ENCODE results near the gene ADAMTS13.
"Not testable (repeated sequence)": the region's sequence is repeated elsewhere in the genome, so short reads cannot be mapped to it uniquely, and the experiment has no call there.

Gene ADAMTS13

DNA sequence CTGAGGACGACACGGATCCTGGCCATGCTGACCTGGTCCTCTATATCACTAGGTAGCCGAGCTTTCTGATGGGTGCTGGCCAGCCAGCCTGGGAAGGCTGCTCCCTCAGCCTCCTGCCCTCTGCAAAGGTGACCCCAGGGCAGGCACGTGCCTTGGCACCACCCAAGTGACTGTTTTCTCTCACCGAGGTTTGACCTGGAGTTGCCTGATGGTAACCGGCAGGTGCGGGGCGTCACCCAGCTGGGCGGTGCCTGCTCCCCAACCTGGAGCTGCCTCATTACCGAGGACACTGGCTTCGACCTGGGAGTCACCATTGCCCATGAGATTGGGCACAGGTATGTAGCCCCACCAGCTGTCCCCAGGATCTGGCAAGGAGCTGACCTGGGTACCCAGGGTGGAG lies 3.8 kb downstream of the ADAMTS13 start:
- DNase-seq, result no peak

DNA sequence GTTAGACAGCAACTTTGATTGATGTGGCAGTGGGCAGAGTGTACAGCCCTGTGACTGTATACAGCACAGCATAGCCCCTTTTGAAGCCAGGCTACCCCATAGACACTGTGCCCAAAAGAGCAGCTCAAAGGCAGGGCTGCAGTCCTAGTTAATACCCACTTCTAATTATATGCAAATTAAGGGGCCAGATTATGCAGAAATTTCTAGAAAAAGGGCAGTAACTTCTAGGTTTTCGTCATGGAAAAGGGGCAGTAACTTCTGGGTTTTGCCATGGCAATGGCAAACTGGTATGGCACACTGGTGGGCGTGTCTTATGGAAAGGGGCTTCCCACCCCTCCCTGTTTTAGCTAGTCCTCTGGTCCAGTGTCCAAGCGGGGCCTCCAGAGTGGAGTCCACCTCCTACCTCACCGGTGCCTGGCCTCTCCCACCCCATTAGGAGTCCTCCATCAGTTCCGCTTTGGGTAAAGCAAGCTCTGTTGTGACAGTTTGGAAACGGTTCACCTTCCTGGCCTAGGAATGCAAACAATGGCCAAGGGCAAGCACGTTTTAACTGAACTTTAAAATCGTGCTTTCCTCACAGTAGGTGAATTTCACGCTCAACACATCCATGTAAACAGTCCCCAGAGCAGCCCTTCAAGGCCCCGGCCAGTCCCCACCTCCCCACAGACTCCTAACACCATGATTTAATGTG lies 5.6 kb downstream of the ADAMTS13 start:
- DNase-seq, result no peak

DNA sequence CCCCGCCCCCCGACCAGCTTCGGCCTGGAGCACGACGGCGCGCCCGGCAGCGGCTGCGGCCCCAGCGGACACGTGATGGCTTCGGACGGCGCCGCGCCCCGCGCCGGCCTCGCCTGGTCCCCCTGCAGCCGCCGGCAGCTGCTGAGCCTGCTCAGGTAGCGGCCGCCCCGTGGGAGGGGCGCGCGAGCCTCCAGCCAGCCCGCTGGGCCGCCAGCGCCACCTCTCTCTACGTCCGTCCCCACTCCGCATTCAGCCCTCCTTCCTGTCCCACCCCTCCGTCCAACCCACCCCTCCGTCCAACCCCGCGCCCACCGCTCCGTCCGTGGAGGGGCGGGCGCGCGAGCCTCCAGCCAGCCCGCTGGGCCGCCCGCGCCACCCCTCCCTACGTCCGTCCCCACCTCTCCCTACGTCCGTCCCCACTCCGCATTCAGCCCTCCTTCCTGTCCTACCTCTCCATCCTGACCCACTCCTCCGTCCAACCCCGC lies 6.5 kb downstream of the ADAMTS13 start:
- no peak for DNase-seq

DNA sequence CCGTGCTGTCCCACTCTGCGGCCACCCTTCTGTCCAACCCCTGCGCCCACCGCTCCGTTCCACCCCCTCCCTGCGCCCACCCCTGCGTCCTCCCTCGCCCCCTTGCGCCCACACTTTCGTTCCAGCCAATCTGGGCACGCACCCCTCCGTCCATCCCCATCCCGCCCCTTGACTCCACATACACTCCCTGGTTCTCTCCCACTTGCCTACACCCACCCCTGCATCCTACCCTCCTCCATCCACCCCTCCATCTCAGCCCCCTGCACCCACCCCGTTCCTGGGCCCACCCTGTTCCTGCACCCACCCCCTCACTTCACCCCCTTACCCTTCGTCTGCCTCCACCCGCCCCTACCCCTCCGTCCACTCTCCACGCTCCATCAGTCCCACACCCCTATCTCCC lies 7.0 kb downstream of the ADAMTS13 start:
- DNase-seq, result no peak

DNA sequence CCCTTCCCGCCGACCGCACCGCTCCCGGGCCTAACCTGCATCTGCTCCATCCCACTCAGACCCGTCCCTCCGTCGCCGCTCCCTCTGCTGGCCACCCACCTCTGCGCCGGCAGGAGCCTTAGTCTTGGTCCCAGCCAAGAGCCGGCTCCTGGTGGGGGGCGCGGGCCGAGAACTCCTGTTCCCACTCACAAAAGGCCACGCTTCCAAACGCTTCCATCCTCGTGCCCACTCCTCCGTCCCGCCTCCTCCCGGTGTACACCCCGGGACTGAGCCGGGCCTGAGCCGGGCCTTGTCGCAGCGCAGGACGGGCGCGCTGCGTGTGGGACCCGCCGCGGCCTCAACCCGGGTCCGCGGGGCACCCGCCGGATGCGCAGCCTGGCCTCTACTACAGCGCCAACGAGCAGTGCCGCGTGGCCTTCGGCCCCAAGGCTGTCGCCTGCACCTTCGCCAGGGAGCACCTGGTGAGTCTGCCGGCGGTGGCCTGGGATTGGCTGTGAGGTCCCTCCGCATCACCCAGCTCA lies 7.5 kb downstream of the ADAMTS13 start:
- DNase-seq, result no peak

DNA sequence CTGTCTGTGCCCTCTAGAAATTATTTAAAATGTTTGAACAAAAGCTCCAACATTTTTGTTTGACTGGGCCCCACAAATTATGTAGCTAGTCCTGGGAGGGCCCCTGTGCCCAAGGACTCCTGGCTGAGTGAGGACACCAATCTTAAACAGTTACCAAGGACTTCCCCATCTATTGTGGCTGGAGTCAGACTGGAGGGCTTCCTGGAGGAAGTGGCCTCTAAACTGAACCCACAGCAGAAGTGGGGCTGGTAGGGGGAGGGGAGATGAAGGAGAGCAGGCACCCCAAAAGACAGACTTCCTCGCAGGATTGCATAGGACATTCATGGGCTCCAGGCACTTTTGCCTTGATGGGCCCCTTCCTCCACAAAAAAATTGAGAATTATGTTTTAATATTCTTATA lies 8.1 kb downstream of the ADAMTS13 start:
- DNase-seq, result no peak

DNA sequence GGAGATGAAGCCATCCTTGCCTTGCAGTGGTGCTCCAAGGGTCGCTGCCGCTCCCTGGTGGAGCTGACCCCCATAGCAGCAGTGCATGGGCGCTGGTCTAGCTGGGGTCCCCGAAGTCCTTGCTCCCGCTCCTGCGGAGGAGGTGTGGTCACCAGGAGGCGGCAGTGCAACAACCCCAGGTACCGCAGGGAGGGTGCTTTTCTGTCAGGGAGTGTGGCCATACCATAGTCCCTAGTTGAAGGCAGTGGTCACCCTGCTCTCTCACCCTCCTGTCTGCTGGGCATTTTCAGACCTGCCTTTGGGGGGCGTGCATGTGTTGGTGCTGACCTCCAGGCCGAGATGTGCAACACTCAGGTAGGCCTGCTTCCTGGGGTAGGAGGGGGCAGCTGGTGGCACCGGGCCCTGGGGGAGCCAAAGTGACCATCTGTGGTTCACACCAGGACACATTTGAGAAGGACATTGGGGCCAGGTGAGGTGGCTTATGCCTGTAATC lies 11.2 kb downstream of the ADAMTS13 start:
- DNase-seq, result no peak

DNA sequence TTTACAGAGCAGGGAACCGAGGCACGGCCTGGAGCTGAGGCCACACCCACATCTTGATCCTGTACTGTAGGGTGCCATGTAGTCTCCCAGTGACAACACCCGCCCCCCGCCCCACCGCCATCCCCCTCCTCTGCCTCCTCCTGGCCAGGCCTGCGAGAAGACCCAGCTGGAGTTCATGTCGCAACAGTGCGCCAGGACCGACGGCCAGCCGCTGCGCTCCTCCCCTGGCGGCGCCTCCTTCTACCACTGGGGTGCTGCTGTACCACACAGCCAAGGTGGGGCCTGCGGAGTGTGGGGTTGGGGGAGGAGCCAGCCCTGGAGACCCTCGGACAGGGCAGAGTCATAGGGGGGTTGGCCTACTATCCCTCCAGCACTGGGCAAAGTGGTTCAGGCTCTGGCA lies 14.5 kb downstream of the ADAMTS13 start:
- DNase-seq, result no peak

DNA sequence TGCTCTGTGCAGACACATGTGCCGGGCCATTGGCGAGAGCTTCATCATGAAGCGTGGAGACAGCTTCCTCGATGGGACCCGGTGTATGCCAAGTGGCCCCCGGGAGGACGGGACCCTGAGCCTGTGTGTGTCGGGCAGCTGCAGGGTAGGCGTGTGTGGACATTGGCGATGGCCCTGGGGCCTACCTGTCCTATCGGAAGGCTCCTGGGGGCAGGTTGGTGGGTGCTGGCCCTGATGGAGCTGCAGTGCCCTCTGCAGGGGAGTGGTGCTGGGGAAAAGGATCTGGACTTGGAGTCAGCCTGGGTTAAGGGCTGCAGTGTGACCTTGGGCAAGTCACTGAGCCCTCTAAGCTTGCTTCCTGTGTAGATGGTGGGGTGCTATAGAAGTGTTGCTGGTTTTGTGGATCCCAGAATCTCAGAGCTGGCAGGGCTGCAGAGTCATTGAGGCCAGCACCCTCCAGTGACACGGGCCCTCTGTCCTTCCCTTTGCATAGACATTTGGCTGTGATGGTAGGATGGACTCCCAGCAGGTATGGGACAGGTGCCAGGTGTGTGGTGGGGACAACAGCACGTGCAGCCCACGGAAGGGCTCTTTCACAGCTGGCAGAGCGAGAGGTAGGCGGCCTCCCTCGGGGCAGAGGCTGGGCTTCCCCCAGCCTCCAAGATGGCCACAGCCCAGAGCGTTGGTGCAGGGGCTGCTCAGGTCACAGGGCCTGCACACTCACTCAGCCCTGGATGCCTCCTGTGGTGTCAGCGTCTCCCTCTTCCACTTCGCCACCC lies 15.8 kb downstream of the ADAMTS13 start:
- no peak for DNase-seq

DNA sequence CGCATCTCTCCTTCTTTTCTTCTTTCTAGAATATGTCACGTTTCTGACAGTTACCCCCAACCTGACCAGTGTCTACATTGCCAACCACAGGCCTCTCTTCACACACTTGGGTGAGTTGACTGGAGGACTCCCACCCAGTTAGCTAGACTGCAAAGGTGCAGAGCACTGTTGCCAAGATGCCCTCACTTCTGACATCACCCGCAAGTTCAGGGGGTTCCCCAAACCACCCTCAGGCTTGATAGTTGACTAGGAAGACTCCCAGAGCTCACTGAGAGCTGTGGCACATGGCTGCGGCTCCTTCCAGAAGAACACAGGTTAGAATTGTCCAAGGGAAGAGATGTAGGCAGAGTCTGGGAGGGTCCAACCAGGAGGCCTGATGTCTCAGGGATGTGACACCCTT lies 17.2 kb downstream of the ADAMTS13 start:
- no peak for DNase-seq

DNA sequence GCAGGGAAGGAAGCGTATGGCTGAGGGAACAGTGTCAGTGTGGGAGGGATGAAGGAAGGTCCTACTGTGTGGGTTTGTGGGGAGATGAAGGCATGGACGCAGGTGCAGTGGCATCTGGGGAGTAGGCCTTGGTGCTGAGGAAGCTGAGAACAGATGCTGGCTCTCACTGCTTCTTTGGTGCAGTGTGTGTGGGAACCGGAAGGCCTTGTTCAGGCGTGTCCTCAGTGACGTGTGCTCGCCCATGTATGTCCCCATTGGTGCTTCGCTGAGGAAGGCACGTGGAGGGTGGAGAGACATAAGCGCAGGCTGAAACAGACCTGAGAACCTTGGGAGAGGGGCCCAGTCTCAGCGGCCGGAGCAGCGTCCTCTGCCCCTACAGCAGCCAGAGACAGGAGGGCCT lies 18.7 kb downstream of the ADAMTS13 start:
- DNase-seq, result no peak

DNA sequence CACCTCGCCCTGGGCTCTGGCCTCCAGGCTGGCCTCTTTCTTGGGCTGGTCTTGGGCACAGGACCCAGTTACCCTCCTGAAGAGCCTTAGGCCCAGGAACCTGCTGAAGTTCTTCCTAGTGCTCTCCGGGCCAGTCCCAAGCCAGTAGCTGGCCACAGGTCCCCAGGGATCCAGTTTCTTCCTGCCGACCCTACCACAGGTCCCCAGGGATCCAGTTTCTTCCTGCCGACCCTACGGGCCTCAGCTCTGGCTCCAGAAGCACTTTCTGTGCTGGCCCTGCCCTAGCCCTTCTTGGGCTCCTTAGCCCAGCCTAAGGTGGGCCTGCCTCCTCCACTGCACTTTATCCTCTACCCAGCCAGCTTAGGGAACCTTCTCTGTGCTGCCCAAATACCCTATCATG lies 19.4 kb downstream of the ADAMTS13 start:
- no peak for DNase-seq

DNA sequence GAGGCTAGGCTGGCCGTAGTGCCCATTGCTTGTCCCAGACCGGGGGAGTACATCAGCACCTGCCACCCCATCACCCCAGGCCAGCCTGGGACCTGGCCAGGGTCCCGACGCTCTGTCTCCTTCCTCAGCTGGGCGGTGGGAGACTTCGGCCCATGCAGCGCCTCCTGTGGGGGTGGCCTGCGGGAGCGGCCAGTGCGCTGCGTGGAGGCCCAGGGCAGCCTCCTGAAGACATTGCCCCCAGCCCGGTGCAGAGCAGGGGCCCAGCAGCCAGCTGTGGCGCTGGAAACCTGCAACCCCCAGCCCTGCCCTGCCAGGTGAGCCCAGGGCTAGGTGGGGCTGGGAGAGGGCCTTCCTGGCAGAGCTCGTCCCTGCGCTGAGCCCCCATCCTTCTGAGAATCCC lies 21.1 kb downstream of the ADAMTS13 start:
- no peak for DNase-seq

DNA sequence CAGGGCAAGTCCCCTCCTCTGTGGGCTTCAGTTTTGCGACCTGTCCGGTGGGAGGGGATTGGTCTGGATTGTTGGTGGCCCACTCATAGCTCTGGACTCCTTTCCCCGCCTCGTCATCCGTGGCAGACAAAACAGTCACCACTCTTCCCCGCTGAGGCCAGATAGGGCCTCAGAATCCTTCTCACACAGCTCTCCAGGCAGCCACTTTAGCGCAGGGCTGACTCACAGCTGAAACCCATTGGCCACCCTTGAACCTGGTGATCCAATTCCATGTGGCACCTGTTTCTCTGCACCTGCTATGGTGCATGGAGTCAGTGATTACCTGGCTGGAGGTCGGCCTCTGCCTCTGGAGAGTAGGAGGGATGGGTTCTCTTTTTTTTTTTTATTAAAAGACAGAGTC lies 21.8 kb downstream of the ADAMTS13 start:
- DNase-seq, result no peak

DNA sequence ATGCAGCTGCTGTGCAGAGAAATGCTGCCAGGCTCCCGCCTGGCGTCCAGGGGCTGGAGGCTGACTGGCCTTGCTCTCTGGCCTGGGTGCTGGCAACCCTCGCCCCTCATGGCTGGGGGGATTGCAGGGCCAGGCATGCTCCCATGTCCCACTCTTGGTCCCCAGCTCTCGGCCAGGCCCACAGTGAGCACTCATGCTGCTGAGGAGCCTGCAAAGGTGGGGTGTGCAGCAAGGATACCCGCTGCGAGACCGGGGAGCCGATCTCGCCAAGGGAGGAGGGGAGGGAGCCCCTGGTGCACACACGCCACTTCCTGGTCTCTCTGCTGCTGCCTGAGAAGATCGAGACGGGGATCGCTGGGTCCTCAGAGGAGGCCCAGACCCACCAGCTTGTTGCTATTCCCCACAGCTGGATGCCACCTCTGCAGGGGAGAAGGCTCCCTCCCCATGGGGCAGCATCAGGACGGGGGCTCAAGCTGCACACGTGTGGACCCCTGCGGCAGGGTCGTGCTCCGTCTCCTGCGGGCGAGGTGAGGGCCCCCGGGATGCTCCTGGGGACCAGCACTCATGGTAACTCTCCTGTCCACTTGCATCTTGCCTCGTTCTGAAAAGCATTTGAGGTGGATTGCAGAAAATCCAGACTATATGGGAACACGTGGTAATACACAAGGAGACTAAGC lies 23.3 kb downstream of the ADAMTS13 start:
- no peak for DNase-seq

DNA sequence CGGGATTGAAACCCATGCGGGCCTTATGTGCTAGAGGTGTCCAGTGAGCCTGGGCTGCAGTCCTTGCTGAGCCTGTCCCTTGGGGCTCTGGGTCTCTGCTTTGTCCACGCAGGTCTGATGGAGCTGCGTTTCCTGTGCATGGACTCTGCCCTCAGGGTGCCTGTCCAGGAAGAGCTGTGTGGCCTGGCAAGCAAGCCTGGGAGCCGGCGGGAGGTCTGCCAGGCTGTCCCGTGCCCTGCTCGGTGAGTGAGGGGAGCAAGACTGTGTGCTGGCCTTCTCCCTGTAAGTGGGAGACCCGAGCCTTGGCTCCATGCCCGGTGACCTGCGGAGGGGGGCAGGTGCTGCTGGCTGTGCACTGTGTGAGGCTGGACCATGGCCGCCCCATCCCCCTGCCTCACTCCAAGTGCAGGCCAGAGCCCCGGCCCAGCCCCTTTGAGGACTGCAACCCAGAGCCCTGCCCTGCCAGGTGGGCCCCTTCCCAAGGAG lies 26.4 kb downstream of the ADAMTS13 start:
- DNase-seq, result no peak

DNA sequence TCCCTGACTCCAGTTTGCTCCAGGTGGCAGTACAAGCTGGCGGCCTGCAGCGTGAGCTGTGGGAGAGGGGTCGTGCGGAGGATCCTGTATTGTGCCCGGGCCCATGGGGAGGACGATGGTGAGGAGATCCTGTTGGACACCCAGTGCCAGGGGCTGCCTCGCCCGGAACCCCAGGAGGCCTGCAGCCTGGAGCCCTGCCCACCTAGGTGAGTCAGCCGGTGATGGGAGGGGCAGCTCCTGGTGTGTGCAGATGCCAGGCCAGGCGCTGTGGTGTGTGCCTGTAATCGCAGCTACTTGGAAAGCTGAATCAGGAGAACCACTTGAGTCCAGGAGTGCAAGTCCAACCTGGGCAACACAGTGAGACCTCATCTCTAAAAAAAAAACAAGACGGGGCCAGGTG lies 27.6 kb downstream of the ADAMTS13 start:
- DNase-seq, result no peak

DNA sequence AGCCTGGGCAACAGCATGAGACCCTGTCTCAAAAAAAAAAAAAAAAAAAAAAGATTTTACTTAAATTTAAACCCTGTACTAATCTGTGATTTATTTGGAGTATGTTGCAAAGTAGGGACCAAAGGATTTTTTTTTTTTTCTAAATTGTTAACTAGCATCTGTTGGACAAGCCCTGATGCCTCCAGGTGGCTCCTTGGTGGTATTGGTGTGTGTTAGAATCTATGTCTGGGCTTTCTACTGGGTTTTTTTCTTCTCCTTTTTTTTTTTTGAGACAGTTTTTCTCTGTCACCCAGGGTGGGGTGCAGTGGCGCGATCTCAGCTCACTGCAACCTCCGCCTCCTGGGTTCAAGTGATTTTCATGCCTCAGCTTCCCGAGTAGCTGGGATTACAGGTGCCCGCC lies 29.7 kb downstream of the ADAMTS13 start:
- not testable (repeated sequence) for DNase-seq

DNA sequence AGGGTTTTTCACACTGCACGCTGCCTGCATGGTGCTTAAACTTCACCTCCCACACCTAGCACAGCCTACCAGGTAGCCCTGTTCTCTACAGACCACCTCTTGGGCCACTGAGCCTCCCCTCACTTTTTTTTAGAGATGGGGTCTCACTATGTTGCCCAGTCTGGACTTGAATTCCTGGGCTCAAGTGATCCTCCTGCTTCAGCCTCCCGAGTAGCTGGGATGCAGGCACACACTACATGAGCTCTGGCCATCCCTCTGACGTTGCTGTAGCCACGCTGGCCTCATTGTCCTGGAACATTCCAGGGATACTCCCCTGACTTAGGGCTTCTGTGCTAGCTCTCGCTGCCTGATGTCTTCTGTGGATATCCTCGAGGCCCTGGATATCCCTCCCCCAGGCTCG lies 30.4 kb downstream of the ADAMTS13 start:
- no peak for DNase-seq

DNA sequence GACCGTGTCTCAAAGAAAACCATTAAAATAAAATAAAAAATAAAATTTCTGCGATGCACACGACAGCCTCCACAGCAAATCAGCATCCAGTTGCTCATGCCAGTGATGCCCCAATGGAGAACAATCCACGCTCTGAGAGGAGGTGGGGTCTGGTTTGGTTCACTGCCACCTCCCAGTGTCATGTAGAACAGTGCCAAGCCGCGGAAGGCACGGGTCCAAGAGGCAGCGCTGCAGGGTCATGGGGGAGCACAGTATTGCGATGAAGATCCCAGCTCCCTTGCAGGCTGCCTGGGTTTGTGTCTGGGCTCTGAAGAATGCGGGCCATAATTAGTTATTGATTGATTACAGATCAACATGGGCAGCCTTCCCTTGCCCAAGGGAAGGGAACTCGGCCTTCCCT lies 31.5 kb downstream of the ADAMTS13 start:
- no peak for DNase-seq

DNA sequence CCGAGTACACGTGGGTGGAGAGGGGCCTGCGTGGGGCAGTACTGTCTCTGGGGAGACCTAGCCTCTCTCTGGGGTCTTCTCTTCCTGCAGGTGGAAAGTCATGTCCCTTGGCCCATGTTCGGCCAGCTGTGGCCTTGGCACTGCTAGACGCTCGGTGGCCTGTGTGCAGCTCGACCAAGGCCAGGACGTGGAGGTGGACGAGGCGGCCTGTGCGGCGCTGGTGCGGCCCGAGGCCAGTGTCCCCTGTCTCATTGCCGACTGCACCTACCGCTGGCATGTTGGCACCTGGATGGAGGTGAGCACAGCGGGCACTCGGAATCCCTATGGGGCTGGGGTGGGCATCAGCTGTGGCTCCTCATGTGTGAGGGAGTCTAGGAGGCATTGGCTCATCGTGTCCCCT lies 32.2 kb downstream of the ADAMTS13 start:
- no peak for DNase-seq

DNA sequence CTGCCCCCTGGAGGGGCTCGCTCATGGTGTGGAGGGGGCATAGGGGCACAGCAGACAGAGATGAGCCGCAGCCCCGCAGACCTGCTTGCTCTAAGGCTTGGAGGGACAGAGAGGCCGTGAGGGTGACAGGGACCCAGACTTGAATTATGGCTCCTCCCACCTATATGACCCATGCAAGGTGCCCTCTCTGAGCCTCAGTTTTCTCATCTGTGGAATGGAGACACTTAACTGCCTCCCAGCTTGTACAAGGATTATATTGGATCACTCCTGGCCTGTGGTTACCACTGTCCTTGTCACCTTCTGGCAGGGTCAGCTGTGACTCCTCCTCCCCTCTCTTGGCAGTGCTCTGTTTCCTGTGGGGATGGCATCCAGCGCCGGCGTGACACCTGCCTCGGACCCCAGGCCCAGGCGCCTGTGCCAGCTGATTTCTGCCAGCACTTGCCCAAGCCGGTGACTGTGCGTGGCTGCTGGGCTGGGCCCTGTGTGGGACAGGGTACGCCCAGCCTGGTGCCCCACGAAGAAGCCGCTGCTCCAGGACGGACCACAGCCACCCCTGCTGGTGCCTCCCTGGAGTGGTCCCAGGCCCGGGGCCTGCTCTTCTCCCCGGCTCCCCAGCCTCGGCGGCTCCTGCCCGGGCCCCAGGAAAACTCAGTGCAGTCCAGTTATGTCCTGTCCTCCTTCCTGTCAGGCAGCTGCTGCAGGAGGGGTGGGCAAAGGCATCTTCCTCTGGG lies 32.9 kb downstream of the ADAMTS13 start:
- DNase-seq, result no peak

DNA sequence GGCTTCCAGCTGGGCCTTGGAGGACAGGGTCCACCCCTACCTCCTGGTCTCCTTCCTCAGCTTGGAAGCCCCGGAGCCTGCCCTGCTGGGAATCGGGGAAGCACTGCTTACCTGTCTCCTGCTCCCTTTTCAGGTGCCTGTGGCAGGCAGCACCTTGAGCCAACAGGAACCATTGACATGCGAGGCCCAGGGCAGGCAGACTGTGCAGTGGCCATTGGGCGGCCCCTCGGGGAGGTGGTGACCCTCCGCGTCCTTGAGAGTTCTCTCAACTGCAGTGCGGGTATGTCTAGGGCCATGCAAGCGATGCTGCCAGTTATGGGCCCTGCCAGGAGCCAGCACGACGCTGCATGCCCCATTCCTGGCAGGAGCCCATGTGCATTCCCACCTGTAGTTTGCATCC lies 33.8 kb downstream of the ADAMTS13 start:
- no peak for DNase-seq

Data from bone marrow (tissue), 2 donors.